GM23248 (cell line): ENCODE results near the gene SAPCD2. TPM values are rescaled to one million over a fixed set of nuclear protein-coding genes. Genes with fewer than 3 reads are reported as not detected.

ENCODE experiments used
- DNase-seq: peaks from one replicate; pipeline ENCODE4 v3.0.0-alpha.2; 2015
- H2AFZ ChIP-seq: fragments of 200-600 bp; sonication (generic); 2 replicates; pipeline ENCODE4 v1.6.1; 2016; ENCODE audit warnings: antibody characterized with exemption
- H3F3A ChIP-seq: fragments of 200-600 bp; sonication (generic); 2 replicates; pipeline ENCODE4 v1.6.1; 2016; ENCODE audit warnings: mild to moderate bottlenecking, antibody characterized with exemption, mixed run types; ENCODE audit not compliant: insufficient read depth
- H3K27ac ChIP-seq: fragments of 200-600 bp; sonication (generic); 2 replicates; pipeline ENCODE4 v1.5.1; 2016; ENCODE audit warnings: mild to moderate bottlenecking
- H3K27me3 ChIP-seq: fragments of 200-600 bp; sonication (generic); replicated peaks from 2 replicates; pipeline ENCODE4 v1.6.1; 2016; ENCODE audit warnings: mild to moderate bottlenecking; ENCODE audit not compliant: insufficient read depth
- H3K36me3 ChIP-seq: fragments of 200-600 bp; sonication (generic); 2 replicates; pipeline ENCODE4 v1.6.1; 2016; ENCODE audit warnings: low read depth, mild to moderate bottlenecking
- H3K4me1 ChIP-seq: fragments of 200-600 bp; sonication (generic); 2 replicates; pipeline ENCODE4 v1.6.1; 2016; ENCODE audit warnings: mild to moderate bottlenecking; ENCODE audit not compliant: insufficient read depth
- H3K4me2 ChIP-seq: fragments of 200-600 bp; sonication (generic); one replicate; pipeline ENCODE4 v1.6.1; 2016; ENCODE audit warnings: mild to moderate bottlenecking; ENCODE audit not compliant: unreplicated experiment
- H3K4me3 ChIP-seq: fragments of 200-600 bp; sonication (generic); 2 replicates; pipeline ENCODE4 v1.5.1; 2016; ENCODE audit warnings: mild to moderate bottlenecking
- H3K79me2 ChIP-seq: fragments of 200-600 bp; sonication (generic); 2 replicates; pipeline ENCODE4 v1.6.1; 2016; ENCODE audit warnings: mild to moderate bottlenecking; ENCODE audit not compliant: insufficient read depth
- H3K9ac ChIP-seq: fragments of 200-600 bp; sonication (generic); 2 replicates; pipeline ENCODE4 v1.6.1; 2016; ENCODE audit warnings: mild to moderate bottlenecking
- H3K9me2 ChIP-seq: fragments of 200-600 bp; sonication (generic); 2 replicates; pipeline ENCODE4 v1.6.1; 2016; ENCODE audit warnings: mixed run types, mild to moderate bottlenecking, moderate library complexity; ENCODE audit not compliant: insufficient read depth
- H3K9me3 ChIP-seq: fragments of 200-600 bp; sonication (generic); one replicate; pipeline ENCODE4 v1.6.1; 2017; ENCODE audit warnings: low read depth
- H4K20me1 ChIP-seq: fragments of 200-600 bp; sonication (generic); 2 replicates; pipeline ENCODE4 v1.6.0; 2016; ENCODE audit not compliant: insufficient read depth
- EZH2 ChIP-seq: fragments of 200-600 bp; sonication (generic); IDR thresholded peaks from 2 replicates; pipeline ENCODE4 v1.6.1; 2018; ENCODE audit warnings: antibody characterized with exemption, mild to moderate bottlenecking; ENCODE audit not compliant: insufficient read depth, poor library complexity, severe bottlenecking
- EZH2phosphoT487 ChIP-seq: fragments of 200-600 bp; sonication (generic); IDR thresholded peaks from 2 replicates; pipeline ENCODE4 v1.6.1; 2018; ENCODE audit warnings: antibody characterized with exemption, moderate library complexity, mild to moderate bottlenecking, low read depth; ENCODE audit not compliant: insufficient read depth
- WGBS, 2 experiments: methylation state at CpG; one replicate each; pipeline ENCODE4 v1.1.6; 2015 to 2017; ENCODE audit warnings: low lambda C conversion rate in 2 of 2, low coverage in 1 of 2; ENCODE audit errors: missing lambda C conversion rate in 2 of 2; 5-methylcytosine and 5-hydroxymethylcytosine counted together
- in situ Hi-C: fragments of 300-500 bp; cut with MboI; formaldehyde crosslinking; loops from 2 replicates; pipeline ENCODE4 v1.15.0; 2020
- polyA plus RNA-seq: library from polyadenylated mRNA; unstranded; fragments of >200 nt; fragmentation: Nextera tagmentation; extraction: Ambion mirVana; gene quantifications from 2 replicates; pipeline ENCODE4 v1.2.1, GENCODE V29; 2016
- total RNA-seq: library from RNA; depleted of rRNA; stranded (reverse); fragments of >200 nt; shearing (Covaris generic); gene quantifications from 2 replicates; pipeline ENCODE4 v1.2.3, GENCODE V29; 2014

SAPCD2 gene
- total and polyA plus RNA-seq, 2 experiments from 2014 or later = 0.88 to 5.4 TPM

- no peak for DNase-seq
- 95 to 98% methylated on average over 16 to 21 of the region's 21 CpGs for WGBS, 2 experiments
- TF ChIP-seq EZH2phosphoT487 (no peak), EZH2 (no peak)
- Histone ChIP-seq H3K4me1 (no peaks in the 10 kb centered on the region), H2AFZ (no peak overlapping the region), H3K9me3 (no peaks in the 10 kb centered on the region), H3K9me2 (no peaks in the 10 kb centered on the region), H3K27me3 (no peaks in the 10 kb centered on the region), H3K36me3 (no peaks in the 10 kb centered on the region), H3K27ac (no peak overlapping the region), H4K20me1 (no peaks in the 10 kb centered on the region), H3K79me2 (no peaks in the 10 kb centered on the region), H3K9ac (no peak overlapping the region), H3K4me3 (no peak overlapping the region), H3F3A (no peaks in the 10 kb centered on the region), H3K4me2 (no peak overlapping the region)
- in situ Hi-C loops = no loop called here
Observed at GRCh38 chr9:137015976-137016375, 54.4 kb downstream of the SAPCD2 start.

- H3K36me3 ChIP-seq = no peaks in the 10 kb centered on the region
- TF ChIP-seq EZH2phosphoT487 (no peak), EZH2 (no peak)
- DNase-seq = no peak
- H3K9ac ChIP-seq = no peak overlapping the region
- no peaks in the 10 kb centered on the region for H4K20me1 ChIP-seq
- no peak overlapping the region for H3K4me2 ChIP-seq
- H3K4me1 ChIP-seq = no peaks in the 10 kb centered on the region
- 95 to 98% methylated on average over 13 to 25 of the region's 25 CpGs for WGBS, 2 experiments
- H3K79me2 ChIP-seq = no peaks in the 10 kb centered on the region
- H3K9me3 ChIP-seq = no peaks in the 10 kb centered on the region
- no peaks in the 10 kb centered on the region for H3F3A ChIP-seq
- no peaks in the 10 kb centered on the region for H3K9me2 ChIP-seq
- H3K27ac ChIP-seq = no peak overlapping the region
- no peak overlapping the region for H2AFZ ChIP-seq
- no peaks in the 10 kb centered on the region for H3K27me3 ChIP-seq
- in situ Hi-C loops = no loop called here
- no peak overlapping the region for H3K4me3 ChIP-seq
Observed at GRCh38 chr9:137015540-137015930, 54.8 kb downstream of the SAPCD2 start.

GRCh38 chr9:137014776-137015539 is 55.4 kb downstream of the SAPCD2 start:
- Histone ChIP-seq H3K4me1 (no peaks in the 10 kb centered on the region), H2AFZ (no peak overlapping the region), H3K27me3 (no peaks in the 10 kb centered on the region), H3F3A (no peaks in the 10 kb centered on the region), H3K4me3 (no peak overlapping the region), H3K79me2 (no peaks in the 10 kb centered on the region), H3K4me2 (no peak overlapping the region), H4K20me1 (no peaks in the 10 kb centered on the region), H3K9ac (no peak overlapping the region), H3K9me2 (no peaks in the 10 kb centered on the region), H3K9me3 (no peaks in the 10 kb centered on the region), H3K36me3 (no peaks in the 10 kb centered on the region), H3K27ac (no peak overlapping the region)
- in situ Hi-C loops = no loop called here
- no peak for TF ChIP-seq EZH2phosphoT487
- DNase-seq = no peak
- 95 to 98% methylated on average over 25 to 36 of the region's 36 CpGs for WGBS, 2 experiments

GRCh38 chr9:137014166-137014565 is 56.2 kb downstream of the SAPCD2 start:
- DNase-seq = no peak
- no peaks in the 10 kb centered on the region for H3K9me2 ChIP-seq
- H4K20me1 ChIP-seq = no peaks in the 10 kb centered on the region
- H3K9me3 ChIP-seq = no peaks in the 10 kb centered on the region
- WGBS, 2 experiments = 91 to 92% methylated on average over 18 to 21 of the region's 23 CpGs
- H3K27me3 ChIP-seq = no peaks in the 10 kb centered on the region
- H3K4me2 ChIP-seq = no peak overlapping the region
- H3K4me3 ChIP-seq = no peak overlapping the region
- no peaks in the 10 kb centered on the region for H3K79me2 ChIP-seq
- H3K27ac ChIP-seq = no peak overlapping the region
- no peak overlapping the region for H2AFZ ChIP-seq
- in situ Hi-C loops = no loop called here
- no peaks in the 10 kb centered on the region for H3K36me3 ChIP-seq
- TF ChIP-seq EZH2 (no peak), EZH2phosphoT487 (no peak)
- no peak overlapping the region for H3K9ac ChIP-seq
- no peaks in the 10 kb centered on the region for H3K4me1 ChIP-seq
- no peaks in the 10 kb centered on the region for H3F3A ChIP-seq
